ENCODE results near the gene SYNGR3.
"Not testable (repeated sequence)": the region's sequence is repeated elsewhere in the genome, so short reads cannot be mapped to it uniquely, and the experiment has no call there.

Gene SYNGR3

DNA sequence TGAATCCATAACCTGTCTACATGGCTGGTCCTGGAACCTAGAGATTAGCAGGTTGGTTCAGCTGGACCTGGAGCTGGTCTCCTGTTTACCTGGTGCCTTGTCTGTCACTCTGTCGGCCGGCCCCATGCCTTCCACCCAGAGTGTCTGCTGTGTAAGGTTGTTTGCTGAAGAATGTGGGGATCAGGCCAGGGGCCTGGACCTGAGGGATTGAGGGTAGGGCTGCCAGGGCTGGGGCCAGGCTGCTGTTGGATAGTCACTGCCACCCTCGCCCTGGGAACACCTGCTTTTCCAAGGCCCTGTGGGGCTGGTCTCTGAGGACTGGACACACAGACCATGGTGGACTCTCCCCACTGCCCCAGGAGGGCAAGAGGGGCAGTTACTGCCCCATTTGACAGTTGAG is 38.4 kb downstream of the SYNGR3 start:
- DNase-seq (ENCODE audit: low read depth in 3 of 3): no peak

DNA sequence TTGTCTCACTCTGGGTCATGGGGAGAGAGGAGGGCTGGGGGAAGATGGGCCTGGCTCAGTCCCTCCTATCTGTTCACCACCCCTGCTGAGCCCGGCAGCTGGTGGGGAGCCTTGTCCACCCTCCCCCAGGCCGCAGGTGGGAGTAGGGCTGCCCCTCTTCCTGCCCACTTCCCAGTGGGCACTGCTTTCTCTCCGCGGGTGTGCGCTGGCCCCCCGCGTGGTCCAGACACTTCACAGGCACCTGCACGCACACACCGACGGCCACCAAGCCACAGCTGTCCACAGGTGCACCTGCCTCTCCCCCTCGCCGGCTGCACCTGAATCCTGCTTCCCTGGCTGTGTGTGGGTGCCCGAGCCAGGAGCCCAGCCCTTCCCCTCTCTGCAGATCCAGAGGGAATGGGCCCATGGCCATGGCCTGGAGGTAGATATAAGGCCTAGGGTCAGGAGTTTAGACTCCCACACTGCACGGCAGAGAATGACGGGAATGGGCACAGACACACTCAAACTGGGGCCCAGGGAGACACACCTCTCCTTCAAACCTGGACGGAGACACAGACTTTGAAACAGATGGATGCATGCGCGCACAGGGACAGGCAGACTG is 39.0 kb downstream of the SYNGR3 start:
- DNase-seq (ENCODE audit: low read depth in 3 of 3): no peak

DNA sequence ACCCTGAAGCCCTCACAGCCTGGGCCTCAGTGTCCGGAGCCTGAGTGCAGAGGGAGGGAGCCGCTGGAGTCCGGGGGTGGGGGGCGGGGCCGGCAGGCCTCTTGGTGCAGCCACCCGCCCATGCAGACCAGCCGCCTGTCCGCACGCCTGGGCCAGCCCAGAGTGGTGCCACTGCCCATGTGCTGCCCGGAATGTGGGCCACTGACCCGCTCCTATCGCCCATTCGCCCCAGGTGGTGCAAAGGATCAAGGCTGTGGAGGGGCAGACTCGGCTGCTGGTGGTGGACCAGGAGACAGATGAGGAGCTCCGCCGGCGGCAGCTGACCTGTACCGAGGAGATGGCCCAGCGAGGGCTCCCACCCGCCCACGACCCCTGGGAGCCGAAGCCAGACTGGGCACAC is 39.6 kb downstream of the SYNGR3 start:
- DNase-seq (ENCODE audit: low read depth in 3 of 3): no peak

- no peak for DNase-seq (ENCODE audit: low read depth in 3 of 3)
Observed at GRCh38 chr16:2030036-2030435, 40.3 kb downstream of the SYNGR3 start.

DNA sequence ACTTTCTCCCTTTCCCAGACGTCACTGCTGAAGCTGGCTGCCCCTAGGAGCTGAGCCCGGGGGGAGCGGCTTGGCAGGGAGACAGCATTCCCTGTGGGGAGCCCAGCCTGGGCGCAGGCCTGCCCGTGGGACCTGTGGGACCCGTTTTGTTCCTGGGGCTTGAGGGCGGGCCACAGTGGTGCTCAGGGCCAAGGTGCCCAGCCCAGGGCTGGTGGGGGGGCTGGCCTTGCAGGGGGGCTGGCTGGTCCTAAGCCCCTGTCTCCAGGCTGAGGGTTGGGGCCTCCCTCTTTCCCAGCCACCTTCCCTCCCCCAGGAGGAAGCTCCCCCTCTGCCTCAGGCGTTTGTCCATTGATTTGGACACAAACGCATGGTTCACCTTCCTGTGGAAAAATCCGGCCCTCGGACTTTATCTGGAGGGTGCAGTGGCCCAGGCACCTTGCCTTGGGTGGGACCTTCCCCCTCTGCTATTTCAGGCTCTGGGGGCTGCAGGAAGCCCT is 41.4 kb downstream of the SYNGR3 start:
- no peak for DNase-seq (ENCODE audit: low read depth in 3 of 3)

DNA sequence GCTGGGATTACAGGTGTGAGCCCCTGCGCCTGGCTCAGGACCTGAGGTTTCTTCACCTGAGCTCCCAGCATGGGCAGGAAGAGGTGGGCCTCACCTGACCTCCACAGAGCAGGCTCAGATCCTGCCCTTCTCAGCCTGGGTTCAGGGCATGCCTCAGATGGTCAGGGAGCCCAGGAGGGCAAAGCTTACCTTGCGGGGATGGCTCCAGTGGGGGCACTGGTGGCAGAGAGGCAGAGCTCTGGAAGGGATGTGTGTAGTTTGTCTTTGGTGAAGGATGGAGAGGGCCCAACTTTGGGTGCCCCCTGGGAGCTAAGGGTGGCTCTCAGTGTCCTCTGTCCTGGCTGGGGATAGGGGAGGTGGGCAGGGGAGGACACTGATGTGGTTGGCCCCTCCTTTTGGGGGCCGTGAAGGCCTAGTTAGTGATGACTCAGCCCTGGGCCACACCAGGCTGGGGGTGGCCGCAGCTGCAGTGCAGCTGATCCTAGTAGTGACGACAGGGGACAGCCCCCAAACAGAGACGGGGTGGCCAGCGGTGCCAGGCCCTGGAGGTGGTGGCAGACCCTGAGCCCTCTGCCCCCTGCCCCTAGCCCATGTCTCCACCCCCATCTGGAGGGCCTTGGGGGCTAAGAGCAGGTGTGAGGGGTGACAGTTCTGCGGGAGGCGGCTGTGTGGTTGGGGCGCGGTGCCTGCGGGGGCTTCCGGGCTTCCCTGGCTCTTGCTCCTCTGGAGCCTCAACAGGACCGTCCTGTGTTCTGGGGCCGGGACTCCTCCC is 42.7 kb downstream of the SYNGR3 start:
- DNase-seq (ENCODE audit: low read depth in 3 of 3): no peak

DNA sequence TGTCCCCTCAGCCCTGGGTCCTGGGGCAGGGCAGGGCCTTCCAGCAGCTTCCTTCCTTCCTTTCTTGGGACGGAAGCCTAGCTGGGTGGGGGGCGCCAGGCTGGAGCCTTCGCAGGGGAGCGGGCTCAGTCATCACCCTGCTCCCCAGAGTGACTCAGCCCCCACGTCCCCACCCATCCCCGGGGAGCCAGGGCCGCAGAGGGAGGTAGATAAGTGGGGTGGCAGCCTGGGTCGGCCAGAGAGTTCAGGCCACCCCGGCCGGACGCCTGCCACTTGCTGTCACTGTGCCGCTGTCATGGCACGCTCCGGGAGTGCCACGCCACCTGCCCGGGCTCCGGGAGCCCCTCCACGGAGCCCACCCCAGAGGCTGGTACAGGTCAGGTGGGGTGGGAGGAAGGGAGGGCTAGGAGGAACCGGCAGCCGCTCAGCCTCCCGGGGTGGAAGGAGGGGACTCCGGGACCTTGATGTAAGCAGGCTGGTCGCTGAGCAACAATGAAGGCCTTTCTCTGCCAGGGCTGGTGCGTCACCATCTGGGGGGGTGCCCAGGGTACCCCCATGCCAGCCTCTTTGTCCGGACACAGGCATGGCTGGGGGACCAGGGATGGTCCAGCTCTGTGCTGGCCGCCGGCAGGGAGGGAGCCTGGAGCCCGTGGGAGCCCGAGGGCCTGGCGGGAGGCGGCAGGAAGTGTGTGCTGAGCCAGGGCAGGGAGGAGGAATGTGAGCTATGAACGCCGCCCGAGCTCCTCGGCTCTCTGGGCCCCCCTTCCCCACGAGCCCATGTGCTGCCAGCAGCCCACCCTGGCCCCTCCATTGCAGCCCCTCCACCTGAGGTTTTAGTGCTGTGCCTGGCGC is 43.5 kb downstream of the SYNGR3 start:
- no peak for DNase-seq (ENCODE audit: low read depth in 3 of 3)

DNA sequence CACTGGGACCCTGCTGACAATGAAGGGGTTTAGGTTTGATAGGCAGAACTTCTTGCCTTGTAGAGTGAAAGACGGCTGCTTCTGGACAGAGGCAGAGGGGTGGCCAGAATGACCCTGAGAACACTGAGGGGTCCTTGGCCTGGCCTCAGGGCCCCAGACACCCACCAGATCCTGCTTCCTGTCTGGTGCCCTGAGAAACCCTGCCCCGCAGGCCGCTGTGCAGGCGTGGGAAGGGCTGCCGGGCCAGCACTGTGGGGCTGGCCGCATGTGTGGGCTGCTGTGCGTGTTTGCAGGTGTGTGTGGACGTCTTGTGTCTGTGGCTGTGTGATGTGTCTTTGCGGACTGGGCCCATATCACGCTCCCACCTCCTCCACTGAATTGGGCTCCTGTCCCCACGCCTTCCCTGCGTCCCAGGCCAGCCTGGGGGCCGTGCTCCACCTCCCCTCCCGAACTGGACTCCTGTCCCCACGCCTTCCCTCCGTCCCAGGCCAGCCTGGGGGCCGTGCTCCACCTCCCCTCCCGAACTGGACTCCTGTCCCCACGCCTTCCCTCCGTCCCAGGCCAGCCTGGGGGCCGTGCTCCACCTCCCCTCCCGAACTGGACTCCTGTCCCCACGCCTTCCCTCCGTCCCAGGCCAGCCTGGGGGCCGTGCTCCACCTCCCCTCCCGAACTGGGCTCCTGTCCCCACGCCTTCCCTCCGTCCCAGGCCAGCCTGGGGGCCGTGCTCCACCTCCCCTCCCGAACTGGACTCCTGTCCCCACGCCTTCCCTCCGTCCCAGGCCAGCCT is 44.3 kb downstream of the SYNGR3 start:
- not testable (repeated sequence) for DNase-seq (ENCODE audit: low read depth in 3 of 3)

DNA sequence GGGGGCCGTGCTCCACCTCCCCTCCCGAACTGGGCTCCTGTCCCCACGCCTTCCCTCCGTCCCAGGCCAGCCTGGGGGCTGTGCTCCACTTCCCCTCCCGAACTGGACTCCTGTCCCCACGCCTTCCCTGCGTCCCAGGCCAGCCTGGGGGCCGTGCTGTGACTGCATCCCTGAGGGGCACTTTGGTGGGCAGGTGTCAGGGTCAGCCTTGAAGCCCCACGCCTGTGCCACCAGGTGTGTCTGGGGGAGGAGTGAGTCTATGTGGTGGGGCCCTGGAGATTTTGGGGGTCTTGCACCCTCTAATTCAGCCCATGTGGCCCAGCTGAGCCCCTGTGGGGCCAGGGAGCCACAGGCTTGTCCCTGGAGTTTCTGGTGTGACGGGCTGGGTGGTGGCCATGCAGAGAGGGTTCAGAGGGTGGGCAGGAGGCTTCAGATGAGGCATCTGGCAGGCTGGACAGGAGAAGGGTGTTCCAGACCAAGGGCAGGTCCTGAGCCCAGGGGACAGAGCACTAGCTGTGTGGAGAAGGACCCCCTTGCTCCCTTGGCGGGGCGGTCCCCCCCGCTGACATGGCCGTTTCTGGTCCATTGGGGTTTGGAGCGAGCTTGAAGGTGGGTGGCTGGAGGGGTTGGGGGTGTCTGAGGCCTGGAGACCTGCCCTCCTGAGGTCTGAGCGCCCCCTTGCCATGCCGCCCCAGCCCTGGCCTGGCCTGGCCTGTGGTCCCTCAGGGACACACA is 45.1 kb downstream of the SYNGR3 start:
- no peak for DNase-seq (ENCODE audit: low read depth in 3 of 3)

DNA sequence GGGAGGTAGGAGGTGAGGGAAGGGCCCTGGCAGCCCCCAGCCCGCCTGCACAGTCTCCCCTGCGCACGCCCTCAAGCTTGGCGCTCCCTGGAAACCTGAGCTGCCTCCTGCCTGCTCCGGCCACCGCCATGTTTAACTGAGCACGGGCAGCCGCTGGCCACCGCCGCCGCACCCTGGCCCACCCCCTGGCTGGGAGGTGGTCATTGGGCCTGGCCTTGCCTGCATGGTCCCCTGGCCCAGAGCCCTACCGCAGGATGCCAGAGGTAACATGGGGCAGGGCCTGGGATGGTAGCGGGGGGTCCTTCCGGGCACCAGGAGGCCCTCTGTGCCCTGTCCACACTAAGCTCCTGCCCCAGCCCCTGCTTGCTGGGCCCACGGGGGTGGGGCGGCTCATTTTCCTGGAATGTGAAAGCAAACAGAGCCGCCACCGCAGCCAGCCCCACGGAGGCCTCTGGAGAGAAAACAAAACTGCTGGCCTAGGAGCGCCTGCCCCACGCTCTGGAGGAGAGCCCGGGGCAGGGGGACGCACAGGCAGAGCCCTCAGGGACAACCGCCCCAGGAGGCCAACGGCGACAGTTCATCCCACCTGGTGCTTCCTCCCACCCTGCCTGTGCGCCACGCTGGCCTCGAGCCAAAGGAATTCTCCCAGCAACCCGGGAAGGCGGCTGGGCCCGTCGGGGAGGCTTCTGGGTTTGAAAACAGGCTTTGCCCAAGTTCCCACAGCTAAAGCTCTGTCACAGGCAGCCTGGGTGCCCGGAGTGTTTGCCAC is 45.8 kb downstream of the SYNGR3 start:
- no peak for DNase-seq (ENCODE audit: low read depth in 3 of 3)

GRCh38 chr16:2036200-2036966 is 46.6 kb downstream of the SYNGR3 start:
- no peak for DNase-seq (ENCODE audit: low read depth in 3 of 3)

DNA sequence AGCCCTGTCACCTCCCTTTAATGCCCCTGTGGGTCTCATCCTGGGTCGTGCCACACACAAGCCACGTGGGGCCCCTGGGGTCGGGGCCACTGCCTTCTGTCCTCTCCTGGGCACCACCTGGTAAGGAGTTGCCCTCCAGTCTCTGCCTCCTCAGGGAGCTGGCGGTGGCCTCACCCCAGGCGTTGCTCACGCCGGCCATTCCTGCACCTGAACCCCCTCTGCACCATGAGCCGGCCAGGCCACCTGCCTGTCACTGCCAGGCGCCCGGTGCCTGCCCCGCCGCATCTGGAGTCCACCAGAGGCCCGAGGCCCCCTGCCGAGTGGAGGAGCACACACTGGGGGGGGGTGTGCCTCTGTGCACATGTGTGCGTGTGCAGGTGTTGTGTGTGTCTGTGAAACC is 47.3 kb downstream of the SYNGR3 start:
- no peak for DNase-seq (ENCODE audit: low read depth in 3 of 3)

DNA sequence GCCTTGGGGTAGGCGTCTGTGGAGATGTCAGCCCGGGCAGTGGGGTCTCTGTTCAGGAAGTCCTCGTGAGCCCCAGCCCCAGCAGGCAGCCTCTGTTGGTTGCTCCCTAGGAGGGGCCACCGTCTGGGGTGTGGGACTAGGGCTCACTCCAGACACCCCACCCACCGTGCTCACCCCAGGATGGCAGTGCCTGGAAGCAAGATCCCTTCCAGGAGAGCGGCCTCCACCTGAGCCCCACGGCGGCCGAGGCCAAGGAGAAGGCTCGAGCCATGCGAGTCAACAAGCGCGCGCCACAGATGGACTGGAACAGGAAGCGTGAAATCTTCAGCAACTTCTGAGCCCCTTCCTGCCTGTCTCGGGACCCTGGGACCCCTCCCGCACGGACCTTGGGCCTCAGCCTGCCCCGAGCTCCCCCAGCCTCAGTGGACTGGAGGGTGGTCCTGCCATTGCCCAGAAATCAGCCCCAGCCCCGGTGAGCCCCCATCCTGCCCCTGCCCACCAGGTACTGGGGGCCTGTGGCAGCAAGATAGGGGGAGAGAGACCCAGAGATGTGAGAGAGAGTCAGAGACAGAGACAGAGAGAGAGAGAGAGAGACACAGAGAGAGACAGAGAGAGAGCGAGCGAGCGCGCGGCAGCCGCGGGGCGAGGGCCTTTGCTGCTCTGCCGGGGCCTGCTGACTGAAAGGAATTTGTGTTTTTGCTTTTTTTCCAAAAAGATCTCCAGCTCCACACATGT is 48.0 kb downstream of the SYNGR3 start:
- no peak for DNase-seq (ENCODE audit: low read depth in 3 of 3)

DNA sequence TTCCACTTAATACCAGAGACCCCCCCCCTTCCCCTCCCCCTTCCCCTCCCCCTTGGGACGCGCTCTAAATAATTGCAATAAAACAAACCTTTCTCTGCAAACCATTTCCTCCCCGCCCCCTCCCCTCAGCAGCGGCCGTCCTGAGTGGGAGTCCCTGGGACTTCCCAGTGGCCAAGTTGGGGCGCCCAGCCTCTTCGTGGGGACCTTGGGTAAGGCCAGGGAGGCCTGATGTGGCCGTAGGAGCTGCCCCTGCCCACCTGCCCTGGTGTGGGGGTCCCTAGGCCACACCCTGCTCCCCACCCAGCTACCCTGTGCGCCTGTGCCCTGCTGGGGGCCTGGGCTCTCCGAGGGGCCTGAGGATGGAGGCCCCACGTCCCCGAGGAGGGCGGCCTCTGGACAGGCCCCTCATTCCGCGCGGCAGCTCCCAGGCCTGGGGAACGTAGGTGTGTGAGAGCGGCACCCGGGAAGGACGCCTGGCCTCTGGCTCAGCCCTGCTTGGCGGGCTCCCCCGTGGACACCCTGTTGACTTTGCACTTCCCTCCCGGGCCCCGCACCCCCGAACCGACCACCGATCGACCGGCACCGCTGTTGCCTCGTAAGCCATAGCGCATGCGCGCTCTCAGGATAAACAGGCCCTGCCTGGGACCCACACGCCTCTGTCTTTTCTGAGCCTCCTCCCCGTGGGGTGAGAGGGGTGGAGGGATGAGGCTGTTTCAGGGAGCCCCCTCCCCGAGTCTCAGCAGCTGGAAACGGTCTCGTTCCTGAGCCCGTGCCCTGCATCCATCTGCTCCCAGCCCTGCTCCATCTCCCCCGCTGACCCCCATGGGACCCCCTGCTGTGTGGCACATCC is 48.8 kb downstream of the SYNGR3 start:
- DNase-seq (ENCODE audit: low read depth in 3 of 3): no peak

DNA sequence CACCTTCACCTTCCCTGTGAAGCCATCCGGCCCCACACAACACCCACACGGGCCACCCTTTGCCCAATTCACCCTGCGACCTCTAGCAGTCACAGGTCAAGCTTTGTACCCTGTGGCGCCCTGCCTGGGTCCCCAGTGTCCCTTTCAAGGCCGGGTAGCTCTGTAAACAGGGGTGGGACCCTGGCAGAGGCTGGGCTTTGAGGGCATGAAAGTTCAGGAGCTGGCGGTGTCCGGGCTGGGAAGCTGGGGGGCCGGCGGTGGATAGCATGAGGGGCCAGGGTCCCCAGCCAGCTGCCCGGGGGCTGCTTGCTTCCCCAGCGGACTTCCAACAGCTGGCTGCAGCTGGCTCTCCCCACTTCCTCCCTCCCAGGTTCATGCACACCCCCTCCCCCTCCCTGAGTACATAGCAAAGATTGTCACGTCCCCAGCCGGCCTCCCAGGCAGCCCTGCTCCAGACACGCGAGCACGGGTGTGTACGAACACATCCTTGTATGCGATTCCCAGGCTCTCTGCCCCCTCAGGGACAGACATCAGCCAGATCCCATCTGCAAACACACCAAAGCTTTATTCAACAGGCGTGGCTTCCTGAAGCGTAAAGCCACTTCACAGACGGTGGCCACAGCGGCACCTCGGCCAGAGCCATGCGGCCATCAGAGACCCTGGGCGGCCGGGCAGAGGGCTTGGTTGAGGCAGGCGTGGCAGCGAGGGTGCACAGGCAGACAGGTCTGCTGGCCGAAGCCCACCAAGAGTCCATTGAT is 49.7 kb downstream of the SYNGR3 start:
- DNase-seq (ENCODE audit: low read depth in 3 of 3): no peak

DNA sequence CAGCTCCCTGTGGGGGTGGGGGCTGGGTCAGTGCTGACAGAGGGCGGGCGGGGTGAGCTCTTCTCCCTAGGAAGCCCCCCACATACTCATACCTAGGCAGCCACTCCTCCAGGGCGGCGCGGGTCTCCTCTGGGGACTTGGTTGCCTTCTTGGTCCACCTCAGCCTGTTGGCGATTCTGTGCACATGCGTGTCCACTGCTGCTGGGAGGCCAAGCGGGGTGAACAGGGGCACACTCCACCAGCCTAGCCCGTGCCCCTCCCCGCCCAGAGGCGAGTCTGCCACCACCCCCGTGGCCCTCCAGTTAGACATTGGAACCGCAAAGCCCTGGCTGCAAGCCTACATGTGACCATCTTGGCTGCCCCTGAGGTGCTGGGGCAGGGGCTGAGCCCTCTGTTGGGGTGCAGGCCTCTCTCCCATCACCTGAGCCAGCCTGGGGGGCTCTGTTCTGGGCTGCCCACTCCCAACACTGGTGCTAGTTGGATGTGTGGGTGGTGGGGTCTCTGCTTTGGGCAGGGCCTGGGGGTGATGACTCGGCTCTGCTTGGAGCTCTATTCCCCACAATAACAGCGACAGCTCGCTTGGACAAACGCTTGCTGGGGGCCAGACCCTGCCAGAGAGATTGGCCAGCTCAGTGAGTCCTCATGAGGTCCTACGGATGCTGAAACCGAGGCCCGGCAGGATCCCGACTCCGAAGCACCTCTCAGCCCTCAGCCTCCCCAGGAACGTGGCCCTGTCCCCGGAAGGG is 50.4 kb downstream of the SYNGR3 start:
- no peak for DNase-seq (ENCODE audit: low read depth in 3 of 3)
